K562 (cell line): ENCODE results near the gene SNCA.

ENCODE experiments used
- RBM34 ChIP-seq: fragments of 200-400 bp; formaldehyde crosslinking; IDR thresholded peaks from 2 replicates; pipeline ENCODE4 v1.6.1; 2018; ENCODE audit warnings: low read length, borderline replicate concordance; ENCODE audit not compliant: insufficient read depth
- SIX5 ChIP-seq, 2 experiments: IDR thresholded peaks; 2 replicates each; pipeline ENCODE4 v1.6.1; 2011; ENCODE audit warnings: low read length in 2 of 2, borderline replicate concordance in 1 of 2, low read depth in 1 of 2, mild to moderate bottlenecking in 1 of 2, moderate library complexity in 1 of 2; ENCODE audit not compliant: insufficient read depth in 1 of 2
- TAF7 ChIP-seq: fragments of 450-650 bp; IDR thresholded peaks from 2 replicates; pipeline ENCODE4 v1.6.1; 2016; ENCODE audit warnings: missing genetic modification characterization, missing compliant biosample characterization

- TF ChIP-seq SIX5 (IDR thresholded peaks at IDR 0.05; ENCODE audit: borderline replicate concordance in 1 of 2, insufficient read depth in 1 of 2, low read depth in 1 of 2, low read length in 2 of 2): no peak
- no peak for TF ChIP-seq RBM34
- TF ChIP-seq TAF7 (tag): no peak
Observed at GRCh38 chr4:89755220-89755619, 81.7 kb downstream of the SNCA start.
